NT2/D1 (cell line): Measurements from ENCODE around the gene PHAX.

Source experiments
- YY1 ChIP-seq: IDR thresholded peaks from 2 replicates; pipeline ENCODE4 v1.6.1; 2011; ENCODE audit not compliant: insufficient read length, insufficient read depth
- ZNF274 ChIP-seq: IDR thresholded peaks from 2 replicates; pipeline ENCODE4 v1.6.1; 2011; ENCODE audit warnings: mild to moderate bottlenecking, low read depth, low read length

GRCh38 chr5:126579716-126580115, 21.0 kb upstream of the PHAX start:
- TF ChIP-seq YY1 (no peak), ZNF274 (no peak)
